Measurements from ENCODE around the gene LRRC37B.
"Not testable (repeated sequence)": the region's sequence is repeated elsewhere in the genome, so short reads cannot be mapped to it uniquely, and the experiment has no call there.

LRRC37B gene

GRCh38 chr17:32021615-32021955, 14.4 kb downstream of the LRRC37B start:
- no peak for DNase-seq (ENCODE audit: low read depth)
- H3K4me3 ChIP-seq (ENCODE audit: control insufficient read depth, low read depth, low read length) = no peak overlapping the region
- no peak for TF ChIP-seq CTCF (conservative IDR thresholded peaks at IDR 0.05; ENCODE audit: control insufficient read depth, insufficient read depth, low read depth, low read length)

- H3K4me3 ChIP-seq (ENCODE audit: control insufficient read depth, low read depth, low read length) = not testable (repeated sequence)
Measured at GRCh38 chr17:32022554-32022953, 15.4 kb downstream of the LRRC37B start.

GRCh38 chr17:32027271-32027670, 20.1 kb downstream of the LRRC37B start:
- DNase-seq (ENCODE audit: low read depth); H3K4me3 ChIP-seq (ENCODE audit: control insufficient read depth, low read depth, low read length): not testable (repeated sequence)

More at GRCh38 chr17:32022554-32022953, 15.4 kb downstream of the LRRC37B start:
- not testable (repeated sequence) for DNase-seq (ENCODE audit: low read depth)

- TF ChIP-seq CTCF (conservative IDR thresholded peaks at IDR 0.05; ENCODE audit: control insufficient read depth, insufficient read depth, low read depth, low read length) = no peak
- no peak overlapping the region for H3K4me3 ChIP-seq (ENCODE audit: control insufficient read depth, low read depth, low read length)
- DNase-seq (ENCODE audit: low read depth) = no peak
Measured at GRCh38 chr17:32033223-32033622, 26.0 kb downstream of the LRRC37B start.

- not testable (repeated sequence) for H3K4me3 ChIP-seq (ENCODE audit: control insufficient read depth, low read depth, low read length); DNase-seq (ENCODE audit: low read depth)
Measured at GRCh38 chr17:32033812-32034211, 26.6 kb downstream of the LRRC37B start.

DNA sequence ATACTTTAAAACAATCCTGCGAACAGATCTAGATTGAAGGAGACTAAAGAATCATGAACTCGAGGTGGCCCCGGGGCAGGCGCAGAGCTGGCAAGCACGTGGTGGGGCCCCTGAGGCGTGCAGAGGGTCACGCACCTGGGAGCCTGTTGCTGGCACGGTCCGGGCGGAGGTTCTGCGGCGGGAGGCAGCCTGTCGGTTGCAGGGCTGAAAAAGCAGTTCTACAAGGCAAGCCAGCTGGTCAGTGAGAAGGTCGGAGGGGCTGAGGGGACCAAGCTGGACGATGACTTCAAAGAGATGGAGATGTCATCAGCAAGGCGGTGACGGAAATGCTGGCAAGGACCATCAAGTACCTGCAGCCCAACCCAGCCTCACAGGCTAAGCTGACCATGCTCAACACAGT, 33.1 kb downstream of the LRRC37B start:
- not testable (repeated sequence) for H3K4me3 ChIP-seq (ENCODE audit: control insufficient read depth, low read depth, low read length); DNase-seq (ENCODE audit: low read depth)

- DNase-seq (ENCODE audit: low read depth); H3K4me3 ChIP-seq (ENCODE audit: control insufficient read depth, low read depth, low read length): not testable (repeated sequence)
Measured at GRCh38 chr17:32041306-32041875, 34.2 kb downstream of the LRRC37B start.

- not testable (repeated sequence) for DNase-seq (ENCODE audit: low read depth); H3K4me3 ChIP-seq (ENCODE audit: control insufficient read depth, low read depth, low read length)
Measured at GRCh38 chr17:32042266-32042665, 35.1 kb downstream of the LRRC37B start.

DNA sequence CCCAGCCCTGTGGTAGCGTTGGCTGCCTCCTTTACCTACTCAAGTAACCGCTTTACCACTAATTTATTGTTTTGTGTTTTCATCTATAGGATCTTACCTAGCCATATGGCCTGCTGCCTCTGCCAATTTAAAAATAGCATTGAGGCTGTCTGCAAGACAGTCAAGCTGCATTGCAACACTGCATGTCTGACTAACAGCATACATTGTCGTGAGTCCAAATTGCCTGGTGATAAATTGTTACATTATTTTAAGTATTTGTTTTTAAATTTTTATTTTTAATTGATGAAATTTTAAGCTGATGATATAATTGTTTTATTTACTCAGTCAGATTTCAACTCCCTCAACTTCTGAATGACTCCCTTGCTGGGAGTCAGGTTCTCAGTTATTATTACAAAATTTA, 38.4 kb downstream of the LRRC37B start:
- DNase-seq (ENCODE audit: low read depth) = peak; percentile 65
- not testable (repeated sequence) for H3K4me3 ChIP-seq (ENCODE audit: control insufficient read depth, low read depth, low read length)

- not testable (repeated sequence) for H3K4me3 ChIP-seq (ENCODE audit: control insufficient read depth, low read depth, low read length); DNase-seq (ENCODE audit: low read depth)
Measured at GRCh38 chr17:32047663-32048062, 40.5 kb downstream of the LRRC37B start.

GRCh38 chr17:32054985-32055384, 47.8 kb downstream of the LRRC37B start:
- H3K4me3 ChIP-seq (ENCODE audit: control insufficient read depth, low read depth, low read length); DNase-seq (ENCODE audit: low read depth): not testable (repeated sequence)

- H3K4me3 ChIP-seq (ENCODE audit: control insufficient read depth, low read depth, low read length); DNase-seq (ENCODE audit: low read depth): not testable (repeated sequence)
Measured at GRCh38 chr17:32055425-32055824, 48.2 kb downstream of the LRRC37B start.

DNA sequence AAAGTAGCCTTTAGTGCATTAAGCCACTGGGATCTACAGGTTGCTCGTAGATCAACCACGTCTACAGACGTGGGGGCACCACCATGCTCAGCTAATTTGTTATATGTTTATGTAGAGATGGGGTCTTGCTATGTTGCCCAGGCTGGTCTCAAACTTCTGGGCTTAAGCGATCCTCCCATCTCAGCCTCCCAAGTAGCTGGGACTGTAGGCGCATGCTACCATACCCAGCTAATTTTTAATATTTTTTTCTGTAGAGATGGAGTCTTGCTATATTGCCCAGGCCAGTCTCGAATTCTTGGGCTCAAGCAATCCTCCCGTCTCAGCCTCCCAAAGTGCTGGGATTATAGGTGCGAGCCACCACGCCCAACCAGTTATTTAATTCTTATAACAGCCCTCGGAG, 49.3 kb downstream of the LRRC37B start:
- DNase-seq (ENCODE audit: low read depth) = not testable (repeated sequence)

DNA sequence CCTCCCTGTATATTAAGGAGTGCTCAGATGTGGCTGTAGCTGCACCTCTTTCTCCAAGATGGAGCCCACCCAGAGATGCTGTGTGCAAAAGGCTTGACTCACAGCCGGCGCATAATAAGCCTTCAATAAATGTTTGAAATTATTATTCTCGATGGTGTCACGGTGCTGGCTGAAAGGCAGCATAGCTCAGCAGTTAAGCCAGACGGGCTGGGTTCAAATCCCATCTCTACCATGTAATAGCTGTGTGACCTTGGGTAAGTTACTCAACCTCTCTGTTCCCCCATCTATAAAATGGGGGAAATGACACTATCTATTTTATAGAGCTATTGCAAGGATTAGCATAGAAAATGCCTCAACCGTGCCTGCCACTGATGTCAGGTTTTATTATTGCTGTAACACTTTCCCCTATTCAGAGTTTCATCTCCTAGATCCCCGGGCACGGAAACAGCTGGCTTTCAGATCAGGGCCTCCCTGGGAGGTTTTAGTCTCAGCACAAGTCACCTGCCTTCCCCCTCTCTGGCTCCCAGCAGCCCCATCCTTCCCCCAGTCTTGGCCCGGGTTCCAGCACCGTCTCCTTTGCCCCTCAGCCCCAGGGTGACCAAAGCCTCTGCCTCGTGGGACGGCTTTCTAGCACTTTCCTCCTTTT, 50.4 kb downstream of the LRRC37B start:
- H3K4me3 ChIP-seq (ENCODE audit: control insufficient read depth, low read depth, low read length); DNase-seq (ENCODE audit: low read depth): not testable (repeated sequence)

More for the DNA sequence above, 49.3 kb downstream of the LRRC37B start:
- not testable (repeated sequence) for H3K4me3 ChIP-seq (ENCODE audit: control insufficient read depth, low read depth, low read length)

- DNase-seq (ENCODE audit: low read depth); H3K4me3 ChIP-seq (ENCODE audit: control insufficient read depth, low read depth, low read length): not testable (repeated sequence)
Measured at GRCh38 chr17:32060695-32061094, 53.5 kb downstream of the LRRC37B start.

- DNase-seq (ENCODE audit: low read depth); H3K4me3 ChIP-seq (ENCODE audit: control insufficient read depth, low read depth, low read length): not testable (repeated sequence)
Measured at GRCh38 chr17:32061840-32062239, 54.7 kb downstream of the LRRC37B start.

GRCh38 chr17:32064091-32064490, 56.9 kb downstream of the LRRC37B start:
- DNase-seq (ENCODE audit: low read depth); H3K4me3 ChIP-seq (ENCODE audit: control insufficient read depth, low read depth, low read length): not testable (repeated sequence)

All from fibroblast of mammary gland (primary cell).